Measurements from ENCODE around the gene OR5D18. TPM values are rescaled to one million over a fixed set of nuclear protein-coding genes. Genes with fewer than 3 reads are reported as not detected.
"Not testable (repeated sequence)": the region's sequence is repeated elsewhere in the genome, so short reads cannot be mapped to it uniquely, and the experiment has no call there.

OR5D18 gene
- total and polyA plus RNA-seq, 12 donors = not detected

DNA sequence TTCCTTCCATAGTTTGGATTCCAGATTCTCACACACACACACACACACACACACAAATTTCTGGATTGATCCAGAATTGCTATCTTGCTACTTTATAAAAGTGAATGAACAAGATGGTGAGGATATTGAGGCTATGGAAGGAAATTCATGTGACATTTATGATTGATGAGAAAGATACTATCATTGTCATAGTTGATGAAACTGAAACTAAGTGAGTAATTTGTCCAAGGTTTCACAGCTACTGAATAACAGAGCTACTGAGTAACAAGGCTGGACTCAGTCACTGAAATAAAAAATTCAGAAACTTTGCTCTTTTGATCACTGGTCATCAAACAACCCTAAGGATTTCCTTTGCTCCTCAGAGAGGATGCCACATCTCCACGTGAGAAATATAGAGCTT is 35.3 kb downstream of the OR5D18 start:
- intact Hi-C loops (cut with DNase I) = no loop called here
- no peak for ATAC-seq
- no peak overlapping the region for H3K4me3 ChIP-seq
- no peak for DNase-seq
- no peaks in the 10 kb centered on the region for H3K36me3 ChIP-seq
- TF ChIP-seq, protein P1, sequence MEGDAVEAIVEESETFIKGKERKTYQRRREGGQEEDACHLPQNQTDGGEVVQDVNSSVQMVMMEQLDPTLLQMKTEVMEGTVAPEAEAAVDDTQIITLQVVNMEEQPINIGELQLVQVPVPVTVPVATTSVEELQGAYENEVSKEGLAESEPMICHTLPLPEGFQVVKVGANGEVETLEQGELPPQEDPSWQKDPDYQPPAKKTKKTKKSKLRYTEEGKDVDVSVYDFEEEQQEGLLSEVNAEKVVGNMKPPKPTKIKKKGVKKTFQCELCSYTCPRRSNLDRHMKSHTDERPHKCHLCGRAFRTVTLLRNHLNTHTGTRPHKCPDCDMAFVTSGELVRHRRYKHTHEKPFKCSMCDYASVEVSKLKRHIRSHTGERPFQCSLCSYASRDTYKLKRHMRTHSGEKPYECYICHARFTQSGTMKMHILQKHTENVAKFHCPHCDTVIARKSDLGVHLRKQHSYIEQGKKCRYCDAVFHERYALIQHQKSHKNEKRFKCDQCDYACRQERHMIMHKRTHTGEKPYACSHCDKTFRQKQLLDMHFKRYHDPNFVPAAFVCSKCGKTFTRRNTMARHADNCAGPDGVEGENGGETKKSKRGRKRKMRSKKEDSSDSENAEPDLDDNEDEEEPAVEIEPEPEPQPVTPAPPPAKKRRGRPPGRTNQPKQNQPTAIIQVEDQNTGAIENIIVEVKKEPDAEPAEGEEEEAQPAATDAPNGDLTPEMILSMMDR (IDR thresholded peaks at IDR 0.05) = no peak
- H3K4me1 ChIP-seq = no peaks in the 10 kb centered on the region
- no peaks in the 10 kb centered on the region for H3K9me3 ChIP-seq
- WGBS, 2 donors = 6 to 16% methylated on average over 1 of the region's 1 CpG
- H3K27ac ChIP-seq = no peak overlapping the region
- no peaks in the 10 kb centered on the region for H3K27me3 ChIP-seq

DNA sequence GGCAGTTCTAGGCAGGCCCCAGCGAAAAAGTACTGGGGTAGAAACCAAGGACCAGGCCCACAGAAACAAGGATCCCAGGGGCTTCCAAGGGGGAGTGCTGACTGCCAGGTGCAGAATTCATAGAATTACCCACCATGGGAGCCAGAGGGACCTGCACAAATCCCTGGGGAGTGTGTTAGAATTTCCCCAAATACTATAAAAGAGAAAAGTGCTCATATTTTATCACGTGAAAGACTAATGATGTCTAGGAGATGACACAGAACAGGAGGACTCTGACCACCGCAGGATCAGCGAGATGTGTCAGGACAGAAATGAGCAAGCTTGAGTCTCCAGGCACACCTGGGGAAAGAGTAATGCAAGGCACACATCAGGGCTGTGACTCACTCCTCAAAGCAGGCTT is 47.9 kb downstream of the OR5D18 start:
- H3K27me3 ChIP-seq; H3K4me1 ChIP-seq; ATAC-seq; H3K9me3 ChIP-seq; H3K27ac ChIP-seq; DNase-seq; H3K36me3 ChIP-seq; intact Hi-C loops (cut with DNase I); H3K4me3 ChIP-seq: not testable (repeated sequence)
- 78 to 85% methylated on average over 4 of the region's 4 CpGs for WGBS, 2 donors

Other genes with a start within 250 kb of the OR5D18 start
- not detected for gene OR4C16, start 247.5 kb upstream of the OR5D18 start, total RNA-seq
- gene OR4C16, start 247.5 kb upstream of the OR5D18 start, polyA plus RNA-seq = not detected
- gene OR4C11, start 212.0 kb upstream of the OR5D18 start, total RNA-seq = not detected
- not detected for gene OR4C11, start 212.0 kb upstream of the OR5D18 start, polyA plus RNA-seq
- gene OR4P4, start 184.5 kb upstream of the OR5D18 start, total RNA-seq = not detected
- not detected for gene OR4P4, start 184.5 kb upstream of the OR5D18 start, polyA plus RNA-seq
- gene OR4S2, start 171.3 kb upstream of the OR5D18 start, total RNA-seq = not detected
- gene OR4S2, start 171.3 kb upstream of the OR5D18 start, polyA plus RNA-seq = not detected
- not detected for gene OR4C6, start 157.4 kb upstream of the OR5D18 start, total RNA-seq
- gene OR4C6, start 157.4 kb upstream of the OR5D18 start, polyA plus RNA-seq = not detected
- gene OR5D13, start 46.2 kb upstream of the OR5D18 start, total RNA-seq = not detected
- not detected for gene OR5D13, start 46.2 kb upstream of the OR5D18 start, polyA plus RNA-seq
- not detected for gene OR5D14, start 24.1 kb upstream of the OR5D18 start, total RNA-seq
- not detected for gene OR5D14, start 24.1 kb upstream of the OR5D18 start, polyA plus RNA-seq
- gene OR5L1, start 8.3 kb upstream of the OR5D18 start, total RNA-seq = not detected
- not detected for gene OR5L1, start 8.3 kb upstream of the OR5D18 start, polyA plus RNA-seq
- not detected for gene OR5L2, start 7.6 kb downstream of the OR5D18 start, total RNA-seq
- not detected for gene OR5L2, start 7.6 kb downstream of the OR5D18 start, polyA plus RNA-seq
- not detected for gene OR5D16, start 19.1 kb downstream of the OR5D18 start, total RNA-seq
- gene OR5D16, start 19.1 kb downstream of the OR5D18 start, polyA plus RNA-seq = not detected
- gene TRIM51, start 63.7 kb downstream of the OR5D18 start, total RNA-seq = not detected
- gene TRIM51, start 63.7 kb downstream of the OR5D18 start, polyA plus RNA-seq = not detected
- gene OR5W2, start 95.0 kb downstream of the OR5D18 start, total RNA-seq = not detected
- not detected for gene OR5W2, start 95.0 kb downstream of the OR5D18 start, polyA plus RNA-seq
- gene OR5I1, start 116.8 kb downstream of the OR5D18 start, total RNA-seq = not detected
- gene OR5I1, start 116.8 kb downstream of the OR5D18 start, polyA plus RNA-seq = not detected
- not detected for gene OR10AG1, start 150.3 kb downstream of the OR5D18 start, total RNA-seq
- gene OR10AG1, start 150.3 kb downstream of the OR5D18 start, polyA plus RNA-seq = not detected
- not detected for gene OR5F1, start 175.0 kb downstream of the OR5D18 start, total RNA-seq
- not detected for gene OR5F1, start 175.0 kb downstream of the OR5D18 start, polyA plus RNA-seq
- gene OR5AS1, start 208.0 kb downstream of the OR5D18 start, total RNA-seq = not detected
- not detected for gene OR5AS1, start 208.0 kb downstream of the OR5D18 start, polyA plus RNA-seq